Heart right ventricle (tissue), 16 donors: ENCODE data around the gene RGS9. TPM values are rescaled to one million over a fixed set of nuclear protein-coding genes. Genes with fewer than 3 reads are reported as not detected.

Experiments
- ATAC-seq, 8 donors: fragments of 200-7000 bp; cut with Tn5 transposase; one replicate each; pipeline ENCODE4 v1.9.1; 2020; ENCODE audit warnings: mild to moderate bottlenecking in 8 of 8, moderate library complexity in 8 of 8, moderate number of reproducible peaks in 1 of 8
- DNase-seq, 2 donors: peaks; one replicate each; pipeline ENCODE4 v3.0.0-alpha.2; 2020
- H3K27ac ChIP-seq, 10 donors: fragments of 200-600 bp; sonication (generic) in 2 of 10; one replicate each; pipeline versions ENCODE4 v1.5.0 to v1.8.0; 2020 to 2022; ENCODE audit warnings: mild to moderate bottlenecking in 3 of 10
- H3K27me3 ChIP-seq, 7 donors: fragments of 200-600 bp; one replicate each; pipeline ENCODE4 v1.8.0; 2021 to 2022; ENCODE audit warnings: mild to moderate bottlenecking in 2 of 7
- H3K36me3 ChIP-seq, 9 donors: fragments of 200-600 bp; sonication (generic) in 1 of 9; one replicate each; pipeline versions ENCODE4 v1.5.0 to v1.8.0; 2020 to 2022; ENCODE audit warnings: mild to moderate bottlenecking in 2 of 9
- H3K4me1 ChIP-seq, 9 donors: fragments of 200-600 bp; sonication (generic) in 1 of 9; one replicate each; pipeline versions ENCODE4 v1.5.0 to v1.8.0; 2020 to 2022; ENCODE audit warnings: mild to moderate bottlenecking in 4 of 9
- H3K4me3 ChIP-seq, 10 donors: fragments of 200-600 bp; sonication (generic) in 2 of 10; one replicate each; pipeline versions ENCODE4 v1.5.0 to v1.8.0; 2020 to 2022; ENCODE audit warnings: mild to moderate bottlenecking in 7 of 10, moderate library complexity in 2 of 10
- H3K9me3 ChIP-seq, 11 donors: fragments of 200-600 bp in 10 of 11; sonication (generic) in 2 of 11; one replicate each; pipeline versions ENCODE4 v1.5.0 to v1.8.0; 2013 to 2022; ENCODE audit warnings: mild to moderate bottlenecking in 2 of 11, control low read depth in 1 of 11, moderate library complexity in 1 of 11
- CTCF ChIP-seq, 9 donors: fragments of 200-600 bp; sonication (generic) in 2 of 9; IDR thresholded peaks; one replicate each; pipeline versions ENCODE4 v1.5.0 to v1.8.0; 2021 to 2022; ENCODE audit warnings: antibody characterized with exemption in 9 of 9, mild to moderate bottlenecking in 5 of 9, moderate library complexity in 1 of 9
- WGBS, 2 donors: extraction: QIAGEN DNeasy Blood & Tissue Kit; methylation state at CpG; one replicate each; pipeline ENCODE4 v1.1.7; 2013; ENCODE audit warnings: inconsistent platforms in 1 of 2; 5-methylcytosine and 5-hydroxymethylcytosine counted together
- intact Hi-C, 10 donors: fragments of 100-400 bp; cut with DNase I; formaldehyde crosslinking; loops; one replicate each; pipeline versions ENCODE4 v1.11.1 to v1.14.2; 2022
- polyA plus RNA-seq, 2 donors: library from polyadenylated mRNA; stranded (reverse); fragments of 200-250 nt; gene quantifications; one replicate each; pipeline ENCODE4 v1.2.3, GENCODE V29; 2013
- total RNA-seq, 10 donors: library from RNA; stranded (reverse); fragmentation: NEBNext Ultra II Directional in 3 of 10; extraction: Animal tissue kit (Norgen Biotek cat#: 25700) in 3 of 10; gene quantifications; one replicate each; pipeline versions ENCODE4 v1.2.1 to v1.2.4, GENCODE V29; 2021 to 2023
- donor health status: Arrhythmogenic right ventricular cardiomyopathy.
- donor health status: ischemic (EF 13 %, LVEDD 7.1; RV severe dilation, severe dysfunction).
- donor health status: healthy with polysubstance abuse.
- donor health status: DM: no; HTN: yes; CAD: no.
- donor health status: DM: no; HTN: no; CAD: no.
- donor health status: ischemic (EF 25% LVEDD 6.9; RV normal size, moderate dysfunction).
- donor health status: ischemic (EF 25% LVEDD 5.7; RV mildly dilated, moderate dysfunction).
- donor health status: healthy.
- donor health status: DM: yes; HTN: yes; CAD: no.
- donor health status: Ischemic cardiomyopathy.
- donor health status: ischemic (EF 35%, LVEDD 5.7; RV mildly dilated, moderate dysfunction).
- donor health status: nonischemic (EF 11% LVEDD 7.7; RV severe dilation, severe dysfunction).
- donor health status: DM: yes; HTN: yes; CAD: no.
- donor health status: PGD.
- donor health status: ischemic (EF 29% LVEDD 5.4; RV normal size, mild dysfunction).
- donor health status: nonischemic (EF 23%, LVEDD 6.1; RV moderate dilation, normal function).

Gene RGS9
- total and polyA plus RNA-seq, 12 donors = 0.36 to 3.0 (median 1.1) TPM

- ATAC-seq = no peak
- H3K27ac ChIP-seq = no peak overlapping the region
- TF ChIP-seq CTCF (IDR thresholded peaks at IDR 0.05) = no peak
- WGBS, 2 donors = 69 to 73% methylated on average over 6 of the region's 6 CpGs
- no peak for DNase-seq
- H3K4me1 ChIP-seq = peaks cover 5 to 28% (median 22%) of the 10 kb centered on the region in 9 donors
- H3K27me3 ChIP-seq = no peaks in the 10 kb centered on the region
- H3K4me3 ChIP-seq = no peak overlapping the region
- H3K36me3 ChIP-seq = no peaks in the 10 kb centered on the region
- no peaks in the 10 kb centered on the region for H3K9me3 ChIP-seq
- intact Hi-C loops = loop anchor here in 8 of 10 donors (5.0 to 10.0 kb wide), 8 partner anchors 43 to 143 kb away; partner anchors contain the start of gene GNA13 (in 5 of the 8)
These were observed 32.2 kb upstream of the RGS9 start for GRCh38 chr17:65104973-65105372.

- ATAC-seq = no peak
- WGBS, 2 donors = 91 to 95% methylated on average over 6 of the region's 6 CpGs
These were observed 29.0 kb upstream of the RGS9 start for GRCh38 chr17:65108152-65108551.

GRCh38 chr17:65109543-65109942 is 27.6 kb upstream of the RGS9 start:
- intact Hi-C loops = loop anchor here in 3 of 10 donors (10.0 kb wide), 3 partner anchors 85 to 145 kb away; no protein-coding TSS in a partner anchor
- Histone ChIP-seq H3K9me3 (no peaks in the 10 kb centered on the region), H3K4me1 (peaks cover 5 to 18% (median 13%) of the 10 kb centered on the region in 9 donors), H3K27me3 (no peaks in the 10 kb centered on the region), H3K27ac (no peak overlapping the region), H3K36me3 (no peaks in the 10 kb centered on the region), H3K4me3 (no peak overlapping the region)
- WGBS, 2 donors = 42 to 44% methylated on average over 6 of the region's 6 CpGs
- no peak for TF ChIP-seq CTCF (IDR thresholded peaks at IDR 0.05)
- DNase-seq = no peak
- ATAC-seq = no peak

More at GRCh38 chr17:65108152-65108551, 29.0 kb upstream of the RGS9 start:
- Histone ChIP-seq H3K27ac (no peak overlapping the region), H3K4me3 (no peak overlapping the region), H3K27me3 (no peaks in the 10 kb centered on the region), H3K36me3 (no peaks in the 10 kb centered on the region), H3K9me3 (no peaks in the 10 kb centered on the region), H3K4me1 (peaks cover 5 to 18% (median 13%) of the 10 kb centered on the region in 9 donors)
- no peak for TF ChIP-seq CTCF (IDR thresholded peaks at IDR 0.05)
- intact Hi-C loops = loop anchor here in 3 of 10 donors (10.0 kb wide), 3 partner anchors 87 to 143 kb away; no protein-coding TSS in a partner anchor
- no peak for DNase-seq

GRCh38 chr17:65109990-65110680 is 27.0 kb upstream of the RGS9 start:
- DNase-seq (no peak), ATAC-seq (no peak)
- TF ChIP-seq CTCF (IDR thresholded peaks at IDR 0.05) = no peak
- Histone ChIP-seq H3K36me3 (no peaks in the 10 kb centered on the region), H3K27ac (no peak overlapping the region), H3K9me3 (no peaks in the 10 kb centered on the region), H3K27me3 (no peaks in the 10 kb centered on the region), H3K4me1 (peaks cover 5 to 18% (median 13%) of the 10 kb centered on the region in 9 donors), H3K4me3 (no peak overlapping the region)
- 89 to 93% methylated on average over 2 of the region's 2 CpGs for WGBS, 2 donors
- intact Hi-C loops = loop anchor here in 3 of 10 donors (10.0 kb wide), 3 partner anchors 85 to 145 kb away; no protein-coding TSS in a partner anchor
